Ishikawa (cell line): ENCODE results near the gene FASLG.

Experiments used
- CEBPB ChIP-seq: IDR thresholded peaks from 2 replicates; pipeline ENCODE4 v1.6.1; 2012
- CREB1 ChIP-seq: IDR thresholded peaks from 2 replicates; pipeline ENCODE4 v1.6.1; 2012; ENCODE audit warnings: low read depth
- EGR1 ChIP-seq: IDR thresholded peaks from 2 replicates; pipeline ENCODE4 v1.6.1; 2012
- EP300 ChIP-seq: IDR thresholded peaks from 2 replicates; pipeline ENCODE4 v1.6.1; 2012; ENCODE audit warnings: borderline replicate concordance
- FOXM1 ChIP-seq: IDR thresholded peaks from 2 replicates; pipeline ENCODE4 v1.6.1; 2012; ENCODE audit warnings: low read depth, borderline replicate concordance
- NFIC ChIP-seq: IDR thresholded peaks from 2 replicates; pipeline ENCODE4 v1.6.1; 2012
- RAD21 ChIP-seq: IDR thresholded peaks from 2 replicates; pipeline ENCODE4 v1.6.1; 2012; ENCODE audit warnings: low read depth
- TAF1 ChIP-seq: IDR thresholded peaks from 2 replicates; pipeline ENCODE4 v1.6.1; 2012; ENCODE audit warnings: low read depth, mild to moderate bottlenecking
- TCF12 ChIP-seq: IDR thresholded peaks from 2 replicates; pipeline ENCODE4 v1.6.1; 2012; ENCODE audit warnings: low read depth
- TEAD4 ChIP-seq: IDR thresholded peaks from 2 replicates; pipeline ENCODE4 v1.6.1; 2012
- YY1 ChIP-seq: IDR thresholded peaks from 2 replicates; pipeline ENCODE4 v1.6.1; 2012; ENCODE audit warnings: low read depth
- ZBTB7A ChIP-seq: IDR thresholded peaks from 2 replicates; pipeline ENCODE4 v1.6.1; 2012; ENCODE audit warnings: low read depth
- TF ChIP-seq, protein P1 (sequence below): IDR thresholded peaks from 2 replicates; pipeline ENCODE4 v1.6.1; 2012; ENCODE audit warnings: low read depth, mild to moderate bottlenecking
- TF ChIP-seq, protein P2 (sequence below): IDR thresholded peaks from 2 replicates; pipeline ENCODE4 v1.6.1; 2012
- TF ChIP-seq, protein P3 (sequence below): IDR thresholded peaks from 2 replicates; pipeline ENCODE4 v1.6.1; 2012

The FASLG gene

DNA sequence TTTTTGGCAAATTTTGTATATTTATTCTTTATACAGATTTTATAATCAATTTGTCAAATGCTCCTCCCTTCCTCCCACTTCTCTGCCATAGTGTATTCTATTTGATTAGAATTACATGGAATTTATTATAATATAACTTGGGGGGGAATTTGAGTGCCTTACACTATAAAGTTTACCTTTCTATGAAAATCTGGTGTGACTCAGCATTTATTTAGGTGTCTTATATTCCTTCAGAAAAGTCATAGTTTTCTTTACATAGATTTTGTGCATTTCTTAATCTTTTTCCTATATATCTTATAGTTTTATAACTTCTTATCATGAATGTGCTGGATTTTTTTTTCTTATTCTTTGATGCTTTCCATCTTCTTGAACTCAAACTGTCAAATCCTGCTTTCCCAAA is 21.3 kb downstream of the FASLG start:
- no peak for TF ChIP-seq NFIC
- no peak for TF ChIP-seq EGR1
- TF ChIP-seq YY1 = no peak
- TF ChIP-seq, protein P1, sequence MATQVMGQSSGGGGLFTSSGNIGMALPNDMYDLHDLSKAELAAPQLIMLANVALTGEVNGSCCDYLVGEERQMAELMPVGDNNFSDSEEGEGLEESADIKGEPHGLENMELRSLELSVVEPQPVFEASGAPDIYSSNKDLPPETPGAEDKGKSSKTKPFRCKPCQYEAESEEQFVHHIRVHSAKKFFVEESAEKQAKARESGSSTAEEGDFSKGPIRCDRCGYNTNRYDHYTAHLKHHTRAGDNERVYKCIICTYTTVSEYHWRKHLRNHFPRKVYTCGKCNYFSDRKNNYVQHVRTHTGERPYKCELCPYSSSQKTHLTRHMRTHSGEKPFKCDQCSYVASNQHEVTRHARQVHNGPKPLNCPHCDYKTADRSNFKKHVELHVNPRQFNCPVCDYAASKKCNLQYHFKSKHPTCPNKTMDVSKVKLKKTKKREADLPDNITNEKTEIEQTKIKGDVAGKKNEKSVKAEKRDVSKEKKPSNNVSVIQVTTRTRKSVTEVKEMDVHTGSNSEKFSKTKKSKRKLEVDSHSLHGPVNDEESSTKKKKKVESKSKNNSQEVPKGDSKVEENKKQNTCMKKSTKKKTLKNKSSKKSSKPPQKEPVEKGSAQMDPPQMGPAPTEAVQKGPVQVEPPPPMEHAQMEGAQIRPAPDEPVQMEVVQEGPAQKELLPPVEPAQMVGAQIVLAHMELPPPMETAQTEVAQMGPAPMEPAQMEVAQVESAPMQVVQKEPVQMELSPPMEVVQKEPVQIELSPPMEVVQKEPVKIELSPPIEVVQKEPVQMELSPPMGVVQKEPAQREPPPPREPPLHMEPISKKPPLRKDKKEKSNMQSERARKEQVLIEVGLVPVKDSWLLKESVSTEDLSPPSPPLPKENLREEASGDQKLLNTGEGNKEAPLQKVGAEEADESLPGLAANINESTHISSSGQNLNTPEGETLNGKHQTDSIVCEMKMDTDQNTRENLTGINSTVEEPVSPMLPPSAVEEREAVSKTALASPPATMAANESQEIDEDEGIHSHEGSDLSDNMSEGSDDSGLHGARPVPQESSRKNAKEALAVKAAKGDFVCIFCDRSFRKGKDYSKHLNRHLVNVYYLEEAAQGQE = no peak
- TF ChIP-seq RAD21 = no peak
- no peak for TF ChIP-seq ZBTB7A
- TF ChIP-seq TAF1 = no peak
- TF ChIP-seq, protein P2, sequence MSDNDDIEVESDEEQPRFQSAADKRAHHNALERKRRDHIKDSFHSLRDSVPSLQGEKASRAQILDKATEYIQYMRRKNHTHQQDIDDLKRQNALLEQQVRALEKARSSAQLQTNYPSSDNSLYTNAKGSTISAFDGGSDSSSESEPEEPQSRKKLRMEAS = no peak
- TF ChIP-seq, protein P3, sequence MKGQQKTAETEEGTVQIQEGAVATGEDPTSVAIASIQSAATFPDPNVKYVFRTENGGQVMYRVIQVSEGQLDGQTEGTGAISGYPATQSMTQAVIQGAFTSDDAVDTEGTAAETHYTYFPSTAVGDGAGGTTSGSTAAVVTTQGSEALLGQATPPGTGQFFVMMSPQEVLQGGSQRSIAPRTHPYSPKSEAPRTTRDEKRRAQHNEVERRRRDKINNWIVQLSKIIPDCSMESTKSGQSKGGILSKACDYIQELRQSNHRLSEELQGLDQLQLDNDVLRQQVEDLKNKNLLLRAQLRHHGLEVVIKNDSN = no peak
- TF ChIP-seq EP300 = no peak
- no peak for TF ChIP-seq TCF12

DNA sequence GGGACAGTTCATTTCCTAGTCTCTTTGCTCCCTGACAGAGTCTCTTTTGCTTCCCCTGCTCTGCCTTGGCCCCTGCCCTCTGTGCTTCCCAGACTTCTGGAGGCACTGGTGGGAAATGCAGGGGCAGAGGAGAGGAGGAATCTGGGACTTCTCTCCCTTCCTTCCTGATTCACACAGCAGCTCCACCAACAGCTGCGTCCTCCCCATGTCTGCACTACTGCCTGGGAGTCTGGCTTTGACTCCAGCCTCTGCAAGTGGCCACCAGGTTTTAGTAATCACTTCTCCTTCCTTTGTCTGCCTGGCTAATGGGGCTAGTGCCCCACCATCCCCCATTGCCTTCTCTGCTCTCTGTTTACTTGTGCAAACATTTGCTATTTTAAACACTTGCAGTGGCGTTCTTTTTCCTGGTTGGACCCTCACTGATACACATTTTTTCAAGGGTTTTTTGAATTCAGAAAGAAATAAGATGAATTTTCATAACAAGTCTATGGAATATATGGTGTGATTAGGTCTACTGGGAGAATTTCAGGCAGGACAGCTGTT is 21.9 kb downstream of the FASLG start:
- TF ChIP-seq RAD21 = no peak
- TF ChIP-seq CREB1 = no peak
- TF ChIP-seq, protein P1 = no peak
- TF ChIP-seq TCF12 = no peak
- TF ChIP-seq, protein P2 = no peak
- TF ChIP-seq TEAD4 = no peak
- TF ChIP-seq EP300 = no peak
- no peak for TF ChIP-seq NFIC

DNA sequence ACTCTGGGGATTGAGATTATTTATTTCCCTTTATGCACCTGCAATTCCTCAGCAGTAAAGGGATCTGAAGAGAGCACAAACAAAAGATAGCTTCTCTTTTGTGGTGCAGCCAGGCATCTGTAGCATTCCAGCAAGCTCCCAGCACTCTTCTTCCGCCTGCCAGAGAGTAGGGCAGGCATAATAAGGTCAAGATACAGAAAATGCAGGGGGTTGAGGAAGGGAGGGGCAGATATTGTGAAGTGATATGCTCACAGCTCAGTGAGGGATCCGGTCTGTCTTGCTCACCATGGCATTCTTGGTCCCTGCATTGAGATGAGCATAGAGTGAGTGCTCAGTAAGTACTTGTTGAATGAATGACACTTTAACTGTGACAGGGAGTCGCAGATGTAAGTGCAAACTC is 23.9 kb downstream of the FASLG start:
- TF ChIP-seq TCF12 = no peak
- TF ChIP-seq CEBPB = no peak
- TF ChIP-seq, protein P1 = no peak

DNA sequence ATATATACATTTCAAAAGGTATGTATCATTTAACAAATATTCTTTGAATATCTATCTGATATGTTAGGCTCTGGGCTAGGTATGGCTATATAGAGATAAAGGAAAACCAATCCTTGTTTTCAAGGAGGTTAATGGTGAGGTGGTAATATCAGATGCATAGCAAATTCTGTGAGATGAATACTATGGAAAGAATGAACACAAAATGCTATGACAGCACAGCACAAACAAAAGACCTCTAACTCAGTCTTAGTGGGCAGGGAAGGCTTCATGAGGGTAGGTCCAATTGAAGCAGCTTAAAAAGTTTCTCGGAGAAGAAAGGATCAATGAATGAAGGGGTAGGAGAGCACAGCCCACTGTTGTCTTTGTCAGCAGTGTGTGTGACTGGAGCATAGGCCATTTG is 27.2 kb downstream of the FASLG start:
- TF ChIP-seq, protein P2 = no peak
- TF ChIP-seq FOXM1 (no peak), NFIC (no peak), TAF1 (no peak), RAD21 (no peak), EP300 (no peak), TCF12 (no peak), CREB1 (no peak)
- TF ChIP-seq, protein P1 = no peak
- TF ChIP-seq, protein P3 = no peak
